Lower lobe of right lung (tissue), 2 donors: ENCODE measurements around the gene TNFRSF11A. TPM values are rescaled to one million over a fixed set of nuclear protein-coding genes. Genes with fewer than 3 reads are reported as not detected.

Experiments
- ATAC-seq, 2 donors: fragments of 200-7000 bp; cut with Tn5 transposase; one replicate each; pipeline ENCODE4 v1.9.1; 2020 to 2022; ENCODE audit warnings: mild to moderate bottlenecking in 2 of 2, moderate library complexity in 2 of 2
- DNase-seq: peaks from one replicate; pipeline ENCODE4 v3.0.0-alpha.2; 2020
- H3K27ac ChIP-seq: fragments of 200-600 bp; one replicate; pipeline ENCODE4 v1.8.0; 2022
- H3K27me3 ChIP-seq: fragments of 200-600 bp; one replicate; pipeline ENCODE4 v1.8.0; 2022; ENCODE audit warnings: low read depth
- H3K36me3 ChIP-seq: fragments of 200-600 bp; one replicate; pipeline ENCODE4 v1.8.0; 2022; ENCODE audit warnings: mild to moderate bottlenecking
- H3K4me1 ChIP-seq: fragments of 200-600 bp; one replicate; pipeline ENCODE4 v1.8.0; 2022
- H3K4me3 ChIP-seq: fragments of 200-600 bp; one replicate; pipeline ENCODE4 v1.8.0; 2022; ENCODE audit warnings: mild to moderate bottlenecking
- H3K9me3 ChIP-seq: fragments of 200-600 bp; one replicate; pipeline ENCODE4 v1.8.0; 2022
- intact Hi-C: fragments of 100-400 bp; cut with DNase I; formaldehyde crosslinking; loops from one replicate; pipeline ENCODE4 v1.11.0; 2022
- total RNA-seq: library from RNA; stranded (reverse); fragmentation: NEBNext Ultra II Directional; extraction: Animal tissue kit (Norgen Biotek cat#: 25700); gene quantifications from one replicate; pipeline ENCODE4 v1.2.1, GENCODE V29; 2021
- TF ChIP-seq, protein P1 (sequence below): fragments of 200-600 bp; IDR thresholded peaks from one replicate; pipeline ENCODE4 v1.8.0; 2022; ENCODE audit warnings: antibody characterized with exemption, mild to moderate bottlenecking
- donor health status: DM: no; HTN: yes; CAD: no; lungs with severe emphysema.

TNFRSF11A gene
- total RNA-seq, 1 donor from 2014 or later = 3.9 TPM

DNA sequence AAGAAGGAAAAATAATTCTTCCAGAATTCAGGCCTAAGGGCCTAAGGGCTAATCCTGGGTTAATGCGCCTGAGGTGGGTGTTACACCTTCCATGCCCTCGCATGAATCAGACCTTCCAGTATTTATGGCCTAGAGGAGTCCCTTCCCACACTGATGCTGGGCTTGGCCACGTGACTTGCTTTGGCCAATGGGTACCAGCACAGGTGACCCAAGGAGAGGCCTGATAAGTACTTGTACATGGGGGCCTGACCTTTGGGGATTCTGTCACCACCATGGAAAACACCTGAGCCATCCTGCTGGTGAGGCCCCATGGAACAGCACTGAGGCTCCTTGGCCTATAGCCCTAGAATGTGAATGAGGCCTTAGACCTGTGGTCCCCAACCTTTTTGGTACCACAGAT, 79.8 kb downstream of the TNFRSF11A start:
- ATAC-seq (no peak), DNase-seq (no peak)
- H3K9me3 ChIP-seq = no peaks in the 10 kb centered on the region
- no peak overlapping the region for H3K4me3 ChIP-seq
- H3K27ac ChIP-seq = no peak overlapping the region
- intact Hi-C loops = no loop called here
- no peaks in the 10 kb centered on the region for H3K4me1 ChIP-seq
- no peaks in the 10 kb centered on the region for H3K36me3 ChIP-seq
- TF ChIP-seq, protein P1, sequence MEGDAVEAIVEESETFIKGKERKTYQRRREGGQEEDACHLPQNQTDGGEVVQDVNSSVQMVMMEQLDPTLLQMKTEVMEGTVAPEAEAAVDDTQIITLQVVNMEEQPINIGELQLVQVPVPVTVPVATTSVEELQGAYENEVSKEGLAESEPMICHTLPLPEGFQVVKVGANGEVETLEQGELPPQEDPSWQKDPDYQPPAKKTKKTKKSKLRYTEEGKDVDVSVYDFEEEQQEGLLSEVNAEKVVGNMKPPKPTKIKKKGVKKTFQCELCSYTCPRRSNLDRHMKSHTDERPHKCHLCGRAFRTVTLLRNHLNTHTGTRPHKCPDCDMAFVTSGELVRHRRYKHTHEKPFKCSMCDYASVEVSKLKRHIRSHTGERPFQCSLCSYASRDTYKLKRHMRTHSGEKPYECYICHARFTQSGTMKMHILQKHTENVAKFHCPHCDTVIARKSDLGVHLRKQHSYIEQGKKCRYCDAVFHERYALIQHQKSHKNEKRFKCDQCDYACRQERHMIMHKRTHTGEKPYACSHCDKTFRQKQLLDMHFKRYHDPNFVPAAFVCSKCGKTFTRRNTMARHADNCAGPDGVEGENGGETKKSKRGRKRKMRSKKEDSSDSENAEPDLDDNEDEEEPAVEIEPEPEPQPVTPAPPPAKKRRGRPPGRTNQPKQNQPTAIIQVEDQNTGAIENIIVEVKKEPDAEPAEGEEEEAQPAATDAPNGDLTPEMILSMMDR = no peak
- H3K27me3 ChIP-seq = no peaks in the 10 kb centered on the region

GRCh38 chr18:62407660-62408059, 82.5 kb downstream of the TNFRSF11A start:
- Histone ChIP-seq H3K27me3 (no peaks in the 10 kb centered on the region), H3K27ac (no peak overlapping the region), H3K9me3 (no peaks in the 10 kb centered on the region), H3K4me1 (no peaks in the 10 kb centered on the region), H3K4me3 (no peak overlapping the region), H3K36me3 (no peaks in the 10 kb centered on the region)
- intact Hi-C loops = no loop called here
- no peak for ATAC-seq
- no peak for DNase-seq
- TF ChIP-seq, protein P1 = no peak

- H3K27ac ChIP-seq = no peak overlapping the region
- no peak for DNase-seq
- intact Hi-C loops = no loop called here
- H3K4me3 ChIP-seq = no peak overlapping the region
- H3K36me3 ChIP-seq = no peaks in the 10 kb centered on the region
- TF ChIP-seq, protein P1 = no peak
- no peaks in the 10 kb centered on the region for H3K27me3 ChIP-seq
- no peak for ATAC-seq
- no peaks in the 10 kb centered on the region for H3K4me1 ChIP-seq
- no peaks in the 10 kb centered on the region for H3K9me3 ChIP-seq
These were observed 84.7 kb downstream of the TNFRSF11A start for GRCh38 chr18:62409821-62410220.

DNA sequence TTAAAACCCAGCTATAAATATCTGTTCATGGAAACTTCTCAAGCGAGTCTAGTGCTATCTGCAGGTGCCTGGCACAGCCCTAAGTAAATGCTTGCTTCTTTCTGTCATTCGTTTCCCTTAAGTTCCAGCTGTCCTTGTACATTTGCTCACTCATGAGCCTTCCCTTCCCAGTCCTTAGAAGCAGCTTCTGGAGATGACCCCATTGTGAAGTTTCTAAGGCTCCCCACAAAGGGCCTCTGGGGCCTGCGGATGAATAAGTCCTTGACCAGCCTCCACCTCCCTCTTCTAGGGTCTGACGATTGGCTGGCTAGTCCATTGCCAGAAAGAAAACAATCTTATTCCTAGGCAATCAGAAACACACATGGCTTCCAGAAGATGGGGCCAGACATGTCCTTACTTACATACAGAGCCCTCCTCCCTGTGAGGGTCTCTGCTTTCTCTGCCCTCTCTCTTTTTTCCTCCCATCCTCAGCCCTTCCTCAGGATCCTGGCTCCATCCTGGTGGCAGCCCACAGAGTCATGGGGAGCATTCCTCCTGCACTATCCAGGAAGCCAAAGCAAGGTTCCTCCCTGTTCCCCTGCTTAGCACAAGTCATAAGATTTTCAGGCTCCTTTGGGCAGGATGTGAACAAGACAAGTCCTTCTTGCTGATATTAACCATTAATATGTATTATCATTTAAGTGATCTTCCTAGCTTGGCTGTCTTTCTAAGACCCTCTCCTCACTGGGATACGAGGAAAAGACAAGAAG, 87.3 kb downstream of the TNFRSF11A start:
- Histone ChIP-seq H3K27me3 (no peaks in the 10 kb centered on the region), H3K27ac (no peak overlapping the region), H3K4me1 (no peaks in the 10 kb centered on the region), H3K36me3 (no peaks in the 10 kb centered on the region), H3K4me3 (no peak overlapping the region), H3K9me3 (no peaks in the 10 kb centered on the region)
- ATAC-seq (no peak), DNase-seq (no peak)
- intact Hi-C loops = no loop called here
- TF ChIP-seq, protein P1 = no peak

GRCh38 chr18:62413206-62413605, 88.1 kb downstream of the TNFRSF11A start:
- ATAC-seq = no peak
- TF ChIP-seq, protein P1 = no peak
- no peak overlapping the region for H3K4me3 ChIP-seq
- no peak for DNase-seq
- no peaks in the 10 kb centered on the region for H3K36me3 ChIP-seq
- no peaks in the 10 kb centered on the region for H3K9me3 ChIP-seq
- H3K27me3 ChIP-seq = no peaks in the 10 kb centered on the region
- no peaks in the 10 kb centered on the region for H3K4me1 ChIP-seq
- H3K27ac ChIP-seq = no peak overlapping the region
- intact Hi-C loops = no loop called here
